Stomach (tissue), 4 donors: ENCODE measurements around the gene JAG1.

Experiments
- EP300 ChIP-seq: sonication (generic); formaldehyde crosslinking; IDR thresholded peaks from one replicate; pipeline ENCODE4 v1.6.1; 2017; ENCODE audit warnings: antibody characterized with exemption
- POLR2A ChIP-seq, 4 donors: fragments of 450-650 bp; IDR thresholded peaks; one replicate each; pipeline ENCODE4 v1.6.1; 2016; ENCODE audit warnings: antibody characterized with exemption in 4 of 4, control low read depth in 2 of 4, mild to moderate bottlenecking in 1 of 4, moderate library complexity in 1 of 4
- POLR2AphosphoS5 ChIP-seq, 3 donors: sonication (generic); formaldehyde crosslinking; IDR thresholded peaks; one replicate each; pipeline ENCODE4 v1.6.1; 2016; ENCODE audit warnings: antibody characterized with exemption in 3 of 3
- TF ChIP-seq, protein P1 (sequence below), 7 experiments: fragments of 450-650 bp in 4 of 7; fragments of 200-600 bp in 3 of 7; sonication (generic) in 3 of 7; IDR thresholded peaks; one replicate each; pipeline ENCODE4 v1.5.1; 2016 to 2019; ENCODE audit warnings: antibody characterized with exemption in 7 of 7, control low read depth in 2 of 7, mild to moderate bottlenecking in 1 of 7

DNA sequence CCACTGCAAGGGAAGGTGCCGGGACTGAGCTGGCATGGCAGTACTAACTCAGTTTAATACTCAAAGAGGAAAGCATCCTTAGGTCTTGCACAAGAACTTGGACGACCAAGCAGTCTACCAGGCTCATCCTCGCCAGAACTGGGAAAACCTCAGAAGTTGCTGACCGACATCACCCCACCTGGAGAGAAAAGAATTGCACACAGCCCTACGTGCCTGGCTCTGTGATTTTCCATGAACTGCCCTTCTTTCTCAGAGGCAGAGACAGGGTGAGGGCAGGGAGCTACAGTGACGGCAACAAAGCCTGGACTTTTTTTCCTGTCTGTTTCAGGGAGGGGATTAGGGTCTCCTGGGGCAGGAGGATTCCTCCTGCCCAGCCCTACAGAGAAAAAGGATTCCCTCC lies 8.0 kb downstream of the JAG1 start:
- TF ChIP-seq, protein P1, sequence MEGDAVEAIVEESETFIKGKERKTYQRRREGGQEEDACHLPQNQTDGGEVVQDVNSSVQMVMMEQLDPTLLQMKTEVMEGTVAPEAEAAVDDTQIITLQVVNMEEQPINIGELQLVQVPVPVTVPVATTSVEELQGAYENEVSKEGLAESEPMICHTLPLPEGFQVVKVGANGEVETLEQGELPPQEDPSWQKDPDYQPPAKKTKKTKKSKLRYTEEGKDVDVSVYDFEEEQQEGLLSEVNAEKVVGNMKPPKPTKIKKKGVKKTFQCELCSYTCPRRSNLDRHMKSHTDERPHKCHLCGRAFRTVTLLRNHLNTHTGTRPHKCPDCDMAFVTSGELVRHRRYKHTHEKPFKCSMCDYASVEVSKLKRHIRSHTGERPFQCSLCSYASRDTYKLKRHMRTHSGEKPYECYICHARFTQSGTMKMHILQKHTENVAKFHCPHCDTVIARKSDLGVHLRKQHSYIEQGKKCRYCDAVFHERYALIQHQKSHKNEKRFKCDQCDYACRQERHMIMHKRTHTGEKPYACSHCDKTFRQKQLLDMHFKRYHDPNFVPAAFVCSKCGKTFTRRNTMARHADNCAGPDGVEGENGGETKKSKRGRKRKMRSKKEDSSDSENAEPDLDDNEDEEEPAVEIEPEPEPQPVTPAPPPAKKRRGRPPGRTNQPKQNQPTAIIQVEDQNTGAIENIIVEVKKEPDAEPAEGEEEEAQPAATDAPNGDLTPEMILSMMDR (IDR thresholded peaks at IDR 0.05), result no peak
- TF ChIP-seq POLR2A (IDR thresholded peaks at IDR 0.05) (no peak), POLR2AphosphoS5 (IDR thresholded peaks at IDR 0.05) (no peak), EP300 (no peak)
